HG03175 (cell line): Measurements from ENCODE around the gene ADGRA1.

Source experiments
- ATAC-seq: cut with Tn5 transposase; IDR thresholded peaks from one replicate; pipeline ENCODE4 v1.9.1; 2021; ENCODE audit warnings: mild to moderate bottlenecking, moderate library complexity; ENCODE audit not compliant: unreplicated experiment

ADGRA1 gene

GRCh38 chr10:133160826-133161471 lies 73.2 kb downstream of the ADGRA1 start:
- no peak for ATAC-seq

GRCh38 chr10:133161486-133162109 lies 73.9 kb downstream of the ADGRA1 start:
- no peak for ATAC-seq

GRCh38 chr10:133162178-133162909 lies 74.6 kb downstream of the ADGRA1 start:
- ATAC-seq: no peak

GRCh38 chr10:133162910-133163856 lies 75.5 kb downstream of the ADGRA1 start:
- no peak for ATAC-seq

DNA sequence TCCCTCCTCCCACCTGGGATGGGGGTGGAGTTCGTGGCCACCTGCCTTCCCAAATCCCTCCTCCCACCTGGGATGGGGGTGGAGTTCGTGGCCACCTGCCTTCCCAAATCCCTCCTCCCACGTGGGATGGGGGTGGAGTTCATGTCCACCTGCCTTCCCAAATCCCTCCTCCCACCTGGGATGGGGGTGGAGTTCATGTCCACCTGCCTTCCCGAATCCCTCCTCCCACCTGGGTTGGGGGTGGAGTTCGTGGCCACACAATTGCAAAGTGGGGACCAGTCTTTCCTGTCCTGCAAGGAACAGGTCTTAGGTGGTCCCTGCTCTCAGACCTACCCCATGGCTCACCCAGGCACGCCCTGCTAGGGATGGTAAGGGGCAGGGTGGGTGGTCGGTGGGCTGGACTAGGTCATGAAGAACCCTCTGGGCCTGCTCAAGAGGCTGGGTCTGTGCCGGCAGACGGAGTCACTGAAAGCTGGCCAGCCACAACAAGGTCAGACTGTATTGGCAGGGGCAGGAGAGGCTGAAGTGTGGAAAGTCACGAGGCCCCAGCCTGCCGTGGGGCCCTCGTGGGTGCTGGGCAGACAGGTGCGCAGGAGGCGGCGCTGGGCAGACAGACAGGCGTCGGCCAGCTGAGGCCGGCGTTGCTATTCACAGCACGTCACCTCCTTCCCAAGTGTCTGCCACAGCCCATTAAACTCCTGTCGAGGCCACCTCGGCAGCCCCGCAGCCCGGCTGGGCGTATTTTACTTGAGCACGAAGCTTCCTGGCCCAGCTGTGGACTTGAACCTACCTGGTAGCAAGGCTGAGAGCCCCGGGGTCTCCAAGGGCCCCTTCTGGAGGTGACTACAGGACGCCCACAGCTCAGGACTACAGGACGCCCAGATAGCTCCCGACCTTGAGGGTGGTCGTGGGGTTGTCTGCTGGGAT lies 76.4 kb downstream of the ADGRA1 start:
- ATAC-seq: no peak

- ATAC-seq: no peak
These were observed 77.3 kb downstream of the ADGRA1 start for GRCh38 chr10:133164816-133165555.

- no peak for ATAC-seq
These were observed 78.1 kb downstream of the ADGRA1 start for GRCh38 chr10:133165556-133166503.

GRCh38 chr10:133166504-133166827 lies 78.7 kb downstream of the ADGRA1 start:
- no peak for ATAC-seq

DNA sequence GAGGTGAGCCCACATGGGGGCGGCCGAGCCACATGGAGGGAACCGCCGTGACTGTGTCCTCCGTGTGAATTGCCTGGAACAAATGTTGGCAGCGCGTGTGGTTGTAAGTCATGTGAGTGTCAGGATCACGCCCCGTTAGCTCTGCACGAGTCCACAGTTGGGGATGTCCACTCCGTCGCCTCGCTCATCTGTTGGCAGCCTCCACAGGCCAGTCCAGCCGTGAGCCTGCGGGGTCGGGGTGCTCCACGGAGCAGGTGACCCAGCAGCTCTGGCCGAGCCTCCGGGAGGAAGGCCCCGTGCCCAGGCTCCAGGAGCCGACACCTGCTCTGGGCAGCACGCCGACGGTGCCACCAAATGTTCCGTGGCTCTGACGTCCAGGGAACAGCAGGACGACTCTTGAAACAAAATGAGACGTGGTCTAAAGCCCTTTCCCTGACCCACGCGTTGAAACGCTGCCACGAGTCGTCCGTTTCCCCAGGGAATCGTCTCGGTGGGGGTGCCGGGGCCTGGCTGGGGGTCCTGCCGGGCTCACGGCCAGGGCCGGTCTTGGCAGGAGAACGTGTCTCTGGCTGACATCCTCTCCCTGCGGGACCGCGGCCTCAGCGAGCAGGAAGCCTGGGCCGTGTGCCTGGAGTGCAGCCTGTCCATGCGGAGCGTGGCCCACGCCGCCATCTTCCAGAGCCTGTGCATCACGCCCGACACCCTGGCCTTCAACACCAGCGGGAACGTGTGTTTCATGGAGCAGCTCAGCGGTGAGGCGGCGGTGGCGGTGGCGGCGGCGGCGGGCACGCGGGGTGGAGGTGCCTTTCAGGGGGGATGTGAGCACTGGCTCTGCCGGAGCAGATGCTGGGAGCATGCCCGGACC lies 79.3 kb downstream of the ADGRA1 start:
- ATAC-seq: no peak

DNA sequence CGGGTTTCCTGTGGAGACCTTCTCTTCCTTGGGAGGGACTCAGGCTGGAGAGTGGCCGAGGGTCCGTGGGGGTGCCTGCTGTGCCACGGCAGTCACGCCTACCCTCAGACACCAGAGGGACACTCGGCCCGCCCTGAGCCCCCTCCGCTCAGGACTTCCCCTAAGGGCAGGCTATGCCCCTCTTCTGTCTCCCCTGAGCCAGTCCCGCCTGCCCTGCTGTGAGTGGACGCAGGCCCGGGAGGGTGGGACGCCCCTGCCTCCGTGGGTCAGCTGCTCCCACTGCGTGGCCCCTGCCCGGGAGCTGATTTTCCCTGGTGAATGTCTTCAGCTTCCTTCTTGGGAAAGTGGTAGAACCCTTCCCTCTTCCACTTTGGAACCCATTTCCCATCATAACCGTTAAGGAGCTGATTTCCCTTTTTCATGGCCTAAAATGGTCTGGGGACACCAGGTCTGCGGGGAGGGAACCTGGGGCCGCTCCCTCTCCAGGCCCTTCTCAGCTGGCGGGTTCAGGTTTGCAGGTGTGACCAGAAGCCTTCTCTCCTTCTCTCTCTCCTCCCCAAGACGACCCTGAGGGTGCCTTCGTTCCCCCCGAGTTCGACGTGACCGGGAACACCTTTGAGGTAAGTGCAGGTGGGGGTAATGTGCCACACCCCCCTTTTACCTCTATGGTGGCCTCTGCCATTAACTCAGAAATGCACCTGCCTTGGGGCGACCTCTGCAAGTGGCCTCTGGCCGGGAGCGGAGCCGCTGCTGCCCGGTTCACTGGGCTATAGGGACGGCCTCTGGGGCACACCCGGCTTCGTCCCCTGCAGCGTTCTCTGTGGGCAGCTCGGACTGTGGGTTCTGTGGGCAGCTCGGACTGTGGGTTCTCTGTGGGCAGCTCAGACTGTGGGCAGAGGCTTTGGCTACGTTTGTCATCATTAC lies 80.2 kb downstream of the ADGRA1 start:
- ATAC-seq: no peak

- no peak for ATAC-seq
These were observed 80.9 kb downstream of the ADGRA1 start for GRCh38 chr10:133168617-133169031.

DNA sequence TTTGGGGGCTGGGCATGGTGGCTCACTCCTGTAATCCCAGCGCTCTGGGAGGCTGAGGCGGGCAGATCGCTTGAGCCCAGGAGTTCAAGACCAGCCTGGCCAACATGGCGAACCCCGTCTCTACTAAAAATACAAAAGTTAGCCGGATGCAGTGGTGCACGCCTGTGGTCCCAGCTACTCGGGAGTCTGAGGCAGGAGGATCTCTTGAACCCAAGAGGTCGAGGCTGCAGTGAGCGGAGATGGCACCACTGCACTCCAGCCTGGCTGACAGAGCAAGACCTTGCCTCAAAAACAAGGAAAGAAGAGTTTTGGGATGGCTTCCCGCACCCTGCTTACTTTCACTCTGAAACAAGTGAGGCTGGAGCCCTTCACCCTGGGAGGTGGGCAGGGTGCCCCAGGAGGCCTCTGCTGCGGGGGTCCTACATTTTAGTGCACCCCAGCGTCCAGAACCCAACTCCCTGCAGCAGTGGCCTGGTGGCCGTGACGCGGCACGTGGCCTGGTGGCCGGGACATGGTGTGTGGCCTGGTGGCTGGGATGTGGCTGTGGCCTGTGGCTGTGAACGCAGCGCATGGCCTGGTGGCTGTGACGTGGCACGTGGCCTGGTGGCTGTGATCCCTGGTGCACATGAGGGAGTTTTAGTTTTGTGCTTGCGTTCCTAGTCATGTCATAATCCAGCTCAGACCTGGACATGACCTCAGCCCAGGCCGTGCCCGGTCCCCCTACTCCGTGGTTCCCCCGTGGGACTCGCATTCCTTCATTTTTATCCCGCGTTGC lies 81.6 kb downstream of the ADGRA1 start:
- no peak for ATAC-seq

DNA sequence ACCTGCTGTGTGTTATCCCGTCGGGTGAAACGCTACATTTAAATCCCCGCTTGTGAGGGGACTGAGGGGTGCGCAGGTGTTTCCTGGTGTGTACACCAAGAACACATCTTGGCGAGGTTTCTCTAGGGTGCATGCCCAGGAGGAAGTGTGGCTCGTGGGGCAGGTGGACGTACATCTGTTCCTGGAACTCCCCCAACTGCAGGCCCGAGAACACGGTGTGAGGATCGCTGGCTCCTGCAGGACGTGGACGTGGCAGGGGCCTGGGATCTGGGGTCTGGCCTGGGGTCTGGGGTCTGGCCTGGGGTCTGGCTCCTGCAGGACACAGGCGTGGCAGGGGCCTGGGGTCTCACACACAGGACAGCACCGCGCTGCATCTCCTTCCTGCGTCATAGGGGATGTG lies 82.4 kb downstream of the ADGRA1 start:
- no peak for ATAC-seq

- ATAC-seq: no peak
These were observed 86.3 kb downstream of the ADGRA1 start for GRCh38 chr10:133173860-133174640.
